K562 (cell line): ENCODE results near the gene CHST1. TPM values are rescaled to one million over a fixed set of nuclear protein-coding genes. Genes with fewer than 3 reads are reported as not detected.

Source experiments
- ATAC-seq: fragments of 200-7000 bp; cut with Tn5 transposase; 3 replicates; pipeline ENCODE4 v1.9.1; 2020; ENCODE audit warnings: moderate library complexity
- BruUV-seq: library from RNA; stranded (reverse); fragments of 400-500 nt; replicated peaks from 2 replicates; lab custom pipeline; 2021; lab: Mats Ljungman, UMichigan
- CTCF ChIA-PET: fragments of 300-600 bp; formaldehyde crosslinking; extraction: SDS; loops from one replicate; lab custom pipeline; 2021; ENCODE audit warnings: low intra/inter-chr PET ratio; lab: Yijun Ruan, JAX
- POLR2A ChIA-PET: fragments of 300-600, 350-650 bp; sonication (Branson Sonifier 250); formaldehyde crosslinking; extraction: SDS; loops from one replicate; lab custom pipeline; 2021; ENCODE audit warnings: antibody characterized with exemption, inconsistent platforms; lab: Yijun Ruan, JAX
- DNase-seq, 4 experiments: peaks; one replicate each; pipeline versions ENCODE4 v3.0.0 to v3.0.0-alpha.2; 2011 to 2018; ENCODE audit warnings: low spot score in 3 of 4, mixed read lengths in 3 of 4; ENCODE audit errors: extremely low read depth in 1 of 4
- FAIRE-seq: peaks from 2 replicates; lab custom pipeline; 2011; peaks lifted over from hg19 to GRCh38; lab: Jason Lieb, UNC
- H2AFZ ChIP-seq: 2 replicates; pipeline ENCODE4 v1.6.0; 2011; ENCODE audit warnings: low read depth, low read length, control low read depth, inconsistent platforms
- H3K27ac ChIP-seq: fragments of 200-600 bp; 3 replicates; pipeline ENCODE4 v1.8.0; 2011; ENCODE audit warnings: low read depth, mild to moderate bottlenecking, control low read depth, inconsistent platforms, low read length, moderate library complexity, mixed read lengths; ENCODE audit errors: extremely low read depth
- H3K27me3 ChIP-seq, 2 experiments: fragments of 300-600 bp in 1 of 2; 2 replicates in 1 of 2; 3 replicates in 1 of 2; pipeline versions ENCODE4 v1.6.0 to v1.8.0; 2011; ENCODE audit warnings: inconsistent platforms in 2 of 2, low read length in 2 of 2, mild to moderate bottlenecking in 1 of 2, mixed read lengths in 1 of 2, moderate library complexity in 1 of 2; ENCODE audit not compliant: control insufficient read depth in 2 of 2, insufficient read depth in 2 of 2
- H3K36me3 ChIP-seq: fragments of 300-600 bp; 3 replicates; pipeline ENCODE4 v1.8.0; 2011; ENCODE audit warnings: mild to moderate bottlenecking, low read length, inconsistent platforms; ENCODE audit not compliant: control insufficient read depth, insufficient read depth
- H3K4me1 ChIP-seq, 2 experiments: fragments of 200-600 bp in 1 of 2; replicated peaks in 1 of 2; 2 replicates in 1 of 2; 3 replicates in 1 of 2; pipeline versions ENCODE4 v1.5.1 to v1.8.0; 2011; ENCODE audit warnings: inconsistent platforms in 2 of 2, low read length in 2 of 2, mild to moderate bottlenecking in 1 of 2, mixed read lengths in 1 of 2, moderate library complexity in 1 of 2; ENCODE audit not compliant: control insufficient read depth in 2 of 2, insufficient read depth in 2 of 2
- H3K4me2 ChIP-seq: 2 replicates; pipeline ENCODE4 v1.6.1; 2011; ENCODE audit warnings: low read length, control low read depth, inconsistent platforms, mixed read lengths; ENCODE audit not compliant: insufficient read depth
- H3K4me3 ChIP-seq: fragments of 200-600 bp; sonication (generic), shearing (Covaris generic); 2 replicates; pipeline ENCODE4 v1.5.1; 2016; ENCODE audit warnings: control low read depth, inconsistent platforms
- H3K79me2 ChIP-seq: fragments of 200-600 bp; 3 replicates; pipeline ENCODE4 v1.8.0; 2011; ENCODE audit warnings: low read length, inconsistent platforms; ENCODE audit not compliant: control insufficient read depth, insufficient read depth
- H3K9ac ChIP-seq, 2 experiments: 2 replicates each; pipeline versions ENCODE4 v1.6.0 to v1.6.1; 2011; ENCODE audit warnings: low read depth in 2 of 2, low read length in 2 of 2, control low read depth in 1 of 2, inconsistent platforms in 1 of 2, mild to moderate bottlenecking in 1 of 2, mixed read lengths in 1 of 2; ENCODE audit not compliant: insufficient read depth in 1 of 2
- H3K9me1 ChIP-seq: one replicate; pipeline ENCODE4 v1.6.0; 2011; ENCODE audit warnings: inconsistent platforms, mild to moderate bottlenecking, low read length, moderate library complexity; ENCODE audit not compliant: control insufficient read depth, insufficient read depth
- H3K9me3 ChIP-seq: replicated peaks from 2 replicates; pipeline ENCODE4 v1.5.1; 2011; ENCODE audit warnings: low read depth, low read length, inconsistent platforms; ENCODE audit not compliant: control insufficient read depth, insufficient read depth
- H4K20me1 ChIP-seq: replicated peaks from 2 replicates; pipeline ENCODE4 v1.6.1; 2011; ENCODE audit warnings: low read length, inconsistent platforms, mixed read lengths; ENCODE audit not compliant: control insufficient read depth, insufficient read depth
- BHLHE40 ChIP-seq: IDR thresholded peaks from 2 replicates; pipeline ENCODE4 v1.6.1; 2011; ENCODE audit warnings: low read length, improper control_type of control experiment
- CBX1 ChIP-seq: sonication (generic); IDR thresholded peaks from 2 replicates; pipeline ENCODE4 v1.6.1; 2016; ENCODE audit warnings: antibody characterized with exemption, low read depth, mild to moderate bottlenecking
- FOS ChIP-seq: IDR thresholded peaks from 3 replicates; pipeline ENCODE4 v1.6.1; 2011; ENCODE audit not compliant: insufficient read length; ENCODE audit errors: extremely low read depth
- GTF2A2 ChIP-seq: IDR thresholded peaks from 2 replicates; pipeline ENCODE4 v1.6.1; 2016; ENCODE audit warnings: mild to moderate bottlenecking, missing genetic modification characterization, missing compliant biosample characterization
- HCFC1 ChIP-seq: IDR thresholded peaks from 2 replicates; pipeline ENCODE4 v1.6.1; 2012; ENCODE audit warnings: low read depth, low read length, improper control_type of control experiment
- PHF8 ChIP-seq: fragments of 200-600 bp; sonication (generic); IDR thresholded peaks from 2 replicates; pipeline ENCODE4 v1.6.1; 2012; ENCODE audit warnings: mixed run types, mild to moderate bottlenecking, inconsistent platforms, low read length, moderate library complexity, borderline replicate concordance
- RBM25 ChIP-seq: fragments of 200-400 bp; formaldehyde crosslinking; IDR thresholded peaks from 2 replicates; pipeline ENCODE4 v1.6.1; 2018; ENCODE audit warnings: low read length, low read depth, moderate library complexity; ENCODE audit not compliant: severe bottlenecking
- TRIM28 ChIP-seq: fragments of 450-650 bp; IDR thresholded peaks from 2 replicates; pipeline ENCODE4 v1.6.1; 2017
- ZFP36 ChIP-seq: fragments of 150-350 bp; IDR thresholded peaks from 2 replicates; pipeline ENCODE4 v1.6.1; 2018; ENCODE audit warnings: low read length, low read depth; ENCODE audit not compliant: partially characterized antibody
- WGBS: fragments of 100-300 bp; shearing (Covaris generic); methylation state at CpG from one replicate; pipeline ENCODE4 v1.1.6; 2016; ENCODE audit warnings: low coverage, mixed read lengths; ENCODE audit not compliant: insufficient coverage; ENCODE audit errors: missing lambda C conversion rate; 5-methylcytosine and 5-hydroxymethylcytosine counted together
- in situ Hi-C: fragments of 300-500 bp; cut with MboI; formaldehyde crosslinking; loops from 4 replicates; pipeline ENCODE4 v1.15.0; 2018; ENCODE audit warnings: inconsistent platforms, mixed read lengths
- intact Hi-C: fragments of 100-400 bp; cut with micrococcal nuclease; formaldehyde crosslinking; loops from 2 replicates; pipeline ENCODE4 v1.14.2; 2022
- polyA plus RNA-seq, 8 experiments: library from polyadenylated mRNA; depleted of rRNA in 4 of 8; stranded (reverse) in 5 of 8; unstranded in 3 of 8; fragments of >200 nt; fragmentation: Nextera tagmentation in 2 of 8; fragmentation: Illumina TruSeq in 1 of 8; extraction: Ambion mirVana in 2 of 8; extraction: Trizol in 1 of 8; gene quantifications; 2 replicates each; pipeline versions ENCODE4 v1.2.1 to v1.2.3, GENCODE V29; 2011 to 2014; ENCODE audit warnings: inconsistent platforms in 1 of 8, missing spikeins in 1 of 8
- total RNA-seq, 7 experiments: library from RNA; depleted of rRNA in 6 of 7; stranded (reverse); fragments of >200 nt in 6 of 7; fragmentation: Illumina TruSeq in 2 of 7; extraction: Trizol in 2 of 7; gene quantifications; 2 replicates each; pipeline versions ENCODE4 v1.2.1 to v1.2.3, GENCODE V29; 2011 to 2021; ENCODE audit warnings: low replicate concordance in 1 of 7
- TF ChIP-seq, protein P1 (sequence below): sonication (generic); formaldehyde crosslinking; IDR thresholded peaks from 2 replicates; pipeline ENCODE4 v1.8.1; 2023; ENCODE audit warnings: mild to moderate bottlenecking, missing genetic modification reagents, moderate library complexity

Gene CHST1
- total and polyA plus RNA-seq, 9 of the 15 experiments (the other 6 are each of a cell fraction or from before 2014, with no cell fraction given), result 0.04 to 0.32 (median 0.18) TPM; not detected in 4

DNA sequence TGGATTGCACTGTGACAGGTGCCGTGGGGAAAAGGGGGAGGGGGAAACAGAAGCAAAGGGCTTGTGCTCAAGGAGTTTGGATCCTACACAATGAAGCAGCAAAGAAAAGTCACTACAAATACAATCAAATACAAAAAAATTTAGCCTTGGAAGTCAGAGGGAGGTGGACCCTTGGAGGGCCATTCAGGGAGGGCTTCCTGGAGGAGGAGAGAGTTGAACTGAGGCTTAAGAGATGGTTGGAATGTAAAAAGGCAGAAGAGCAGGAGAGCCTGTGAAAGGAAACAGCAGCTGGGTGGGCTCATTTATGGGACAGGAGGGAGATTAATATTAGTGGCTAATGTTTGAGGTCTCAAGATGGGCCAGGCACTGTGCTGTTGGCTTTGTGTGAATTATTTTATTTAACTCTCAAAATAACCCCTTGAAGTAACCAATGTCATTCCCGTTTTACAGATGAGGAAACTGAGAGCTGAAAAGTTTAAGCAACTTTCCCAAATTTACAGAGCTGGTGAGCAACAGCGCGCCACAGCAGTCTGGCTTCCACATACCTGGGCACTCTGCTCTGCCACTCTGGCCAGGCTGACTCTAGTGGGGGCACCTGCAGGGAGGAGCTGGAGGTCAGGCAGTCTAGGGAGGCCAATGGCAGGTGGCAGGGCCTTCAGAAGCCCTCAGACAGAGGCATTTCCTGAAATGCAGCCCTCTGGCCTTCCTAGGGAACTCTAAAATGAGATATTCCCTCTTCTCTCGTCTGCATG is 2.7 kb upstream of the CHST1 start:
- no TSS peak for BruUV-seq
- Histone ChIP-seq H3K9me3 (no peaks in the 10 kb centered on the region), H3K27me3 (peaks cover 25 to 61% of the 10 kb centered on the region in 2 experiments), H3K4me2 (no peak overlapping the region)
- in situ Hi-C loops, result no loop called here
- TF ChIP-seq, protein P1, sequence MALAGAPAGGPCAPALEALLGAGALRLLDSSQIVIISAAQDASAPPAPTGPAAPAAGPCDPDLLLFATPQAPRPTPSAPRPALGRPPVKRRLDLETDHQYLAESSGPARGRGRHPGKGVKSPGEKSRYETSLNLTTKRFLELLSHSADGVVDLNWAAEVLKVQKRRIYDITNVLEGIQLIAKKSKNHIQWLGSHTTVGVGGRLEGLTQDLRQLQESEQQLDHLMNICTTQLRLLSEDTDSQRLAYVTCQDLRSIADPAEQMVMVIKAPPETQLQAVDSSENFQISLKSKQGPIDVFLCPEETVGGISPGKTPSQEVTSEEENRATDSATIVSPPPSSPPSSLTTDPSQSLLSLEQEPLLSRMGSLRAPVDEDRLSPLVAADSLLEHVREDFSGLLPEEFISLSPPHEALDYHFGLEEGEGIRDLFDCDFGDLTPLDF (CRISPR knock-in tag), result no peak
- no peak for TF ChIP-seq HCFC1
- TF ChIP-seq PHF8, result no peak
- peak; percentile 92 for TF ChIP-seq ZFP36
- TF ChIP-seq TRIM28, result no peak
- TF ChIP-seq FOS, result no peak
- peak; percentile 30 for TF ChIP-seq RBM25
- TF ChIP-seq CBX1, result no peak
- TF ChIP-seq GTF2A2 (tag), result no peak
- no peak for TF ChIP-seq BHLHE40
- TF ChIP-seq, all 486 proteins: peak for 2
- ChIA-PET CTCF (no interaction called here), POLR2A (no interaction called here)
- Histone ChIP-seq H2AFZ (no peak overlapping the region), H4K20me1 (peaks cover 5% of the 10 kb centered on the region; the same call in 1 of the 2 replicates), H3K9ac (no peak overlapping the region), H3K27ac (no peak overlapping the region), H3K4me3 (no peak overlapping the region), H3K4me1 (peaks cover 0 to 23% of the 10 kb centered on the region in 2 experiments; a peak in 2 of 5 replicates), H3K36me3 (no peaks in the 10 kb centered on the region), H3K9me1 (no peaks in the 10 kb centered on the region), H3K79me2 (no peaks in the 10 kb centered on the region)
- ATAC-seq (no peak), FAIRE-seq (no peak), DNase-seq (no peak)
- 13% methylated on average over 5 of the region's 5 CpGs for WGBS
- intact Hi-C loops, result no loop called here
